ENCODE results near the gene ANKS3.

ANKS3 gene

DNA sequence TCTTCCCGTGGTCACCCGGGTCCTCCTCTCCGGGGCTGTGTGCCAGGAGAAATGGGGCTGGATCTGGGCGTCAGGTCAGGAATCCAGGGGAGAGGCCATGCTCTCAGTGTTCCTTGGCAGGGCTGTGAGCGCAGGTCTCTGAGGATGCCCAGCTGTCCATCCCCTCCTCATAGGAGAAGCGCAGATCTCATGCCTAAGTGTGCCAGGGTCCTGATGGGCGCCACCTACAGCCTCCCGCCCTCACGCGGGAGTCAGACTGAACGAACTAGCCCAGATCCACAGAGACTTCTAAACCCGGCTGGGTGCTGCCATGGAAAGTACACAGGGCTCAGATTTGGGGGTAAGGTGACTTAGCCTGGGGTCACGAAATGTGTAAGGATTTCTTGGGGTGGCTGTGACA lies 85.2 kb downstream of the ANKS3 start:
- peaks cover 14% of the 10 kb centered on the region for H3K36me3 ChIP-seq (ENCODE audit: control insufficient read depth, insufficient read depth, low read length)

DNA sequence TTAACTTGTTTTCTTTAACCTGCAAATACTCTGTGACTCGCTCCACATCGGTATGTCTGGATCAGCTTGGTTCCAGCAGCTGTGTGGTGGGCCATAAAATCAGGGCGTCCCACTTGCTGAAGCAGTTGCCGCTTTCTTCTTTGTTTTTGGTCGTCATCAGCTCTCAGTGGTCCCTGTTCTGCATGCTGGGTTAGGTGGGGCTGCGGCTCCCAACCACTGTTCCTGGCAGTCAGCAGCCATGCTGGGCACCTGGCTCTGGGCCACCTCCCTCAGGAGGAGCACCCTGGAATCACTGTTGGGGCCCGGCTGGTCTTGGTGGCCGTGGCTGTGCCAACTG lies 86.5 kb downstream of the ANKS3 start:
- H3K9ac ChIP-seq (ENCODE audit: low read length): no peak overlapping the region
- no peak overlapping the region for H3K4me3 ChIP-seq (ENCODE audit: low read length)
- peaks cover 11% of the 10 kb centered on the region for H3K36me3 ChIP-seq (ENCODE audit: control insufficient read depth, insufficient read depth, low read length)
- no peaks in the 10 kb centered on the region for H3K4me1 ChIP-seq (ENCODE audit: control insufficient read depth, insufficient read depth, low read length)
- no peaks in the 10 kb centered on the region for H3K27me3 ChIP-seq (ENCODE audit: control insufficient read depth, insufficient read depth, low read length)
- no peak overlapping the region for H3K27ac ChIP-seq (ENCODE audit: low read depth, low read length)

More for the DNA sequence above, 85.2 kb downstream of the ANKS3 start:
- H3K9ac ChIP-seq (ENCODE audit: low read length): no peak overlapping the region
- no peaks in the 10 kb centered on the region for H3K4me1 ChIP-seq (ENCODE audit: control insufficient read depth, insufficient read depth, low read length)
- H3K4me3 ChIP-seq (ENCODE audit: low read length): no peak overlapping the region
- H3K27me3 ChIP-seq (ENCODE audit: control insufficient read depth, insufficient read depth, low read length): no peaks in the 10 kb centered on the region
- H3K27ac ChIP-seq (ENCODE audit: low read depth, low read length): no peak overlapping the region

DNA sequence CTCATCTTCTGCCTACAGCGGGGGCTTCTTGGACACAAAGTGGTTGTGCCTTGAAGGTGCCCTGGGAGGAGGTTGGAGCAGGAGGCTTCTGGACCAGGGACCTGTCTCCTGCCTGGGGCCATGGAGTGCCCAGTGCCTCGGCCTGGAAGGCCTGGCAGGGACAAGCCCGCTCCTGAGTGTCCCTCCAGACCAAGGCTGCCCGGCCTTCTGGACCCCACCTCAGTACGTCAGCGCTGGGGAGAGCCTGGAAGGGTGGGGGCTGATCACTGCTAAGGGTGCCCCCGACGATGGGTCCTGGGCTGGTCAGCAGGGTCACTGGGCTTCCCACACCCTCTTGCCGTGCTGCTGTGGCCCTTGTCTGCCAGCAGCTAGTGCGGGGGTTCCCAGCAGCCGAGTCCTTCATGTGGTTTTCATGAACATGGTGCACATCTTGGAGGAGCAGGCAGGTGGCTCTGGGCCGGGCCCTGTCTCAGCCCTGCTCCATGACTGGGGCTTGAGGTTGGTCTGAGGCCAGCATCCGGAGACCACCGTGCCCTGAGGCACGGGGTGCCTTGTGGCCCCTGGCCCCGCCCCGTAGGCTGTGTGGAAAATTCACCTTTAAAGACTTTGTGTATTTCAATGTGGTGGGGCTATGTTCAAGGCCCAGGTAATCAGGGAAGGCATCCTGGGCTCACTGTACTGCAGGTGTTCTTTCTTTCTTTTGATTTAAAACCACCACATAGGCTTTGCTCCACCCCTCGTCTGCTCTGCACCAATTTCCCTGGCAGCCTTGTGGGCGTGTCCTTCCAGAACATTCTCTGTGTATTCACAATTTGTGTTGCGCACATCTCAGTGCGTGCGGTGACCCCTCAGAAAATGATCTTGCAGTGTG lies 87.1 kb downstream of the ANKS3 start:
- Histone ChIP-seq H3K27ac (ENCODE audit: low read depth, low read length) (no peak overlapping the region), H3K27me3 (ENCODE audit: control insufficient read depth, insufficient read depth, low read length) (no peaks in the 10 kb centered on the region), H3K4me3 (ENCODE audit: low read length) (no peak overlapping the region), H3K36me3 (ENCODE audit: control insufficient read depth, insufficient read depth, low read length) (peaks cover 9% of the 10 kb centered on the region), H3K9ac (ENCODE audit: low read length) (no peak overlapping the region), H3K4me1 (ENCODE audit: control insufficient read depth, insufficient read depth, low read length) (no peaks in the 10 kb centered on the region)

All from rectal smooth muscle tissue (tissue), 1 donor.